HepG2 (cell line): ENCODE data around the gene MEF2B. TPM values are rescaled to one million over a fixed set of nuclear protein-coding genes. Genes with fewer than 3 reads are reported as not detected.

Source experiments
- ATAC-seq: fragments of 200-7000 bp; cut with Tn5 transposase; 3 replicates; pipeline ENCODE4 v1.9.1; 2020; ENCODE audit warnings: mild to moderate bottlenecking, moderate library complexity
- BruUV-seq: library from RNA; stranded (reverse); fragments of 400-500 nt; replicated peaks from 2 replicates; lab custom pipeline; 2021; lab: Mats Ljungman, UMichigan
- CTCF ChIA-PET: fragments of 300-600 bp; formaldehyde crosslinking; extraction: SDS; loops from one replicate; lab custom pipeline; 2021; ENCODE audit warnings: low total read pairs, inconsistent platforms, low intra/inter-chr PET ratio; lab: Yijun Ruan, JAX
- POLR2A ChIA-PET: fragments of 350-600 bp; sonication (Branson Sonifier 250); formaldehyde crosslinking; loops from one replicate; lab custom pipeline; 2020; ENCODE audit warnings: antibody characterized with exemption, inconsistent platforms; lab: Yijun Ruan, JAX
- DNase-seq: peaks from one replicate; pipeline ENCODE4 v3.0.0-alpha.2; 2015; ENCODE audit warnings: low spot score
- FAIRE-seq: peaks from 3 replicates; lab custom pipeline; 2011; peaks lifted over from hg19 to GRCh38; lab: Jason Lieb, UNC
- H2AFZ ChIP-seq: one replicate; pipeline ENCODE4 v1.6.1; 2011; ENCODE audit warnings: low read length, inconsistent platforms
- H3K27ac ChIP-seq: fragments of 300-600 bp; 3 replicates; pipeline ENCODE4 v1.8.0; 2011; ENCODE audit warnings: mixed run types, mild to moderate bottlenecking, mixed read lengths, low read length, inconsistent platforms; ENCODE audit not compliant: insufficient read depth; ENCODE audit errors: extremely low read length
- H3K27me3 ChIP-seq, 2 experiments: fragments of 200-600 bp in 1 of 2; 2 replicates in 1 of 2; 3 replicates in 1 of 2; pipeline versions ENCODE4 v1.6.0 to v1.8.0; 2011; ENCODE audit warnings: low read length in 2 of 2, mild to moderate bottlenecking in 2 of 2, moderate library complexity in 2 of 2, inconsistent platforms in 1 of 2; ENCODE audit not compliant: insufficient read depth in 2 of 2, control insufficient read depth in 1 of 2
- H3K36me3 ChIP-seq, 2 experiments: fragments of 200-600 bp in 1 of 2; replicated peaks in 1 of 2; 2 replicates in 1 of 2; 3 replicates in 1 of 2; pipeline versions ENCODE4 v1.5.1 to v1.8.0; 2011; ENCODE audit warnings: low read length in 2 of 2, inconsistent platforms in 1 of 2; ENCODE audit not compliant: insufficient read depth in 2 of 2, control insufficient read depth in 1 of 2
- H3K4me1 ChIP-seq: 2 replicates; pipeline ENCODE4 v1.5.1; 2012; ENCODE audit warnings: low read length, inconsistent platforms; ENCODE audit not compliant: insufficient read depth
- H3K4me2 ChIP-seq: 2 replicates; pipeline ENCODE4 v1.6.0; 2011; ENCODE audit warnings: low read depth, low read length, inconsistent platforms
- H3K4me3 ChIP-seq, 3 experiments: fragments of 200-600 bp in 1 of 3; sonication (generic), shearing (Covaris generic) in 1 of 3; replicated peaks in 1 of 3; 2 replicates each; pipeline ENCODE4 v1.5.1; 2011 to 2016; ENCODE audit warnings: low read length in 3 of 3, inconsistent platforms in 2 of 3, low read depth in 2 of 3, mild to moderate bottlenecking in 2 of 3, control low read depth in 1 of 3, mixed read lengths in 1 of 3; ENCODE audit not compliant: insufficient read depth in 1 of 3
- H3K79me2 ChIP-seq: one replicate; pipeline ENCODE4 v1.6.1; 2011; ENCODE audit warnings: low read length, inconsistent platforms; ENCODE audit not compliant: insufficient read depth
- H3K9ac ChIP-seq: 2 replicates; pipeline ENCODE4 v1.6.0; 2011; ENCODE audit warnings: mild to moderate bottlenecking, low read depth, low read length, inconsistent platforms; ENCODE audit not compliant: insufficient read depth
- H3K9me3 ChIP-seq: 2 replicates; pipeline ENCODE4 v1.5.1; 2012; ENCODE audit warnings: mild to moderate bottlenecking, low read length
- H4K20me1 ChIP-seq: 2 replicates; pipeline ENCODE4 v1.6.0; 2011; ENCODE audit warnings: inconsistent platforms, mild to moderate bottlenecking, low read length, moderate library complexity; ENCODE audit not compliant: insufficient read depth
- AGO2 ChIP-seq: fragments of 200-400 bp; formaldehyde crosslinking; optimal IDR thresholded peaks from 2 replicates; pipeline ENCODE3; 2017; ENCODE audit warnings: mild to moderate bottlenecking, low read depth, low read length, moderate library complexity
- CBX2 ChIP-seq, 2 experiments: fragments of 200-600 bp in 1 of 2; sonication (generic); formaldehyde crosslinking in 1 of 2; IDR thresholded peaks; 2 replicates each; pipeline versions ENCODE4 v1.7.0 to v1.8.1; 2018 to 2022; ENCODE audit warnings: low read depth in 2 of 2, low read length in 1 of 2, mild to moderate bottlenecking in 1 of 2, missing genetic modification reagents in 1 of 2
- HNRNPL ChIP-seq: fragments of 200-400 bp; formaldehyde crosslinking; IDR thresholded peaks from 2 replicates; pipeline ENCODE4 v1.6.1; 2017; ENCODE audit warnings: mild to moderate bottlenecking, low read depth, low read length
- HOXD1 ChIP-seq: sonication (generic); formaldehyde crosslinking; IDR thresholded peaks from 2 replicates; pipeline ENCODE4 v1.5.0; 2020; ENCODE audit warnings: missing genetic modification reagents
- RBM22 ChIP-seq: fragments of 200-400 bp; formaldehyde crosslinking; optimal IDR thresholded peaks from 2 replicates; pipeline ENCODE3; 2017; ENCODE audit warnings: mild to moderate bottlenecking, low read length, moderate library complexity
- SAP130 ChIP-seq: IDR thresholded peaks from 2 replicates; pipeline ENCODE4 v1.6.1; 2016; ENCODE audit warnings: low read depth
- SPEN ChIP-seq: sonication (generic); formaldehyde crosslinking; IDR thresholded peaks from 2 replicates; pipeline ENCODE4 v1.5.1; 2020; ENCODE audit warnings: low read depth, mild to moderate bottlenecking, missing genetic modification reagents
- TMF1 ChIP-seq: sonication (generic); formaldehyde crosslinking; IDR thresholded peaks from 2 replicates; pipeline ENCODE4 v1.8.1; 2022; ENCODE audit warnings: low read depth, missing genetic modification reagents
- ZBTB38 ChIP-seq: sonication (generic); formaldehyde crosslinking; IDR thresholded peaks from 2 replicates; pipeline ENCODE4 v1.5.1; 2020; ENCODE audit warnings: mild to moderate bottlenecking, missing genetic modification reagents
- ZFX ChIP-seq: sonication (generic); formaldehyde crosslinking; IDR thresholded peaks from 2 replicates; pipeline ENCODE4 v1.4.0; 2020; ENCODE audit warnings: mild to moderate bottlenecking, low read depth, missing genetic modification reagents, moderate library complexity
- ZMYM4 ChIP-seq: sonication (generic); formaldehyde crosslinking; IDR thresholded peaks from 2 replicates; pipeline ENCODE4 v1.8.1; 2023; ENCODE audit warnings: mild to moderate bottlenecking, missing genetic modification reagents
- ZNF12 ChIP-seq: sonication (generic); formaldehyde crosslinking; IDR thresholded peaks from 2 replicates; pipeline ENCODE4 v1.5.0; 2020; ENCODE audit warnings: missing genetic modification reagents
- ZNF263 ChIP-seq: sonication (generic); formaldehyde crosslinking; IDR thresholded peaks from 2 replicates; pipeline ENCODE4 v1.4.0; 2020; ENCODE audit warnings: missing genetic modification reagents
- ZNF337 ChIP-seq: sonication (generic); formaldehyde crosslinking; IDR thresholded peaks from 2 replicates; pipeline ENCODE4 v1.5.1; 2020; ENCODE audit warnings: missing genetic modification reagents, low read depth, mild to moderate bottlenecking, borderline replicate concordance
- ZNF670 ChIP-seq: sonication (generic); formaldehyde crosslinking; IDR thresholded peaks from 2 replicates; pipeline ENCODE4 v1.8.0; 2022; ENCODE audit warnings: mild to moderate bottlenecking, missing genetic modification reagents, borderline replicate concordance
- WGBS: methylation state at CpG from one replicate; pipeline ENCODE4 v1.1.6; 2017; ENCODE audit warnings: low lambda C conversion rate; 5-methylcytosine and 5-hydroxymethylcytosine counted together
- in situ Hi-C: cut with HindIII; loops from 2 replicates; pipeline ENCODE4 v1.10.0; 2017; ENCODE audit warnings: low pct_unique_long_range_greater_than_20kb; ENCODE audit not compliant: extremely low pct_ligation_motif_present
- intact Hi-C: fragments of 100-400 bp; cut with micrococcal nuclease; formaldehyde crosslinking; loops from one replicate; pipeline ENCODE4 v1.10.0; 2022; ENCODE audit not compliant: unreplicated experiment
- polyA plus RNA-seq, 8 experiments: library from polyadenylated mRNA; depleted of rRNA in 3 of 8; stranded (reverse) in 7 of 8; unstranded in 1 of 8; fragments of >200 nt; fragmentation: Illumina TruSeq in 4 of 8; extraction: Trizol in 4 of 8; gene quantifications; 2 replicates each; pipeline versions ENCODE4 v1.2.1 to v1.2.3, GENCODE V29; 2011 to 2016; ENCODE audit warnings: low read depth in 4 of 8, missing spikeins in 1 of 8, mixed read lengths in 1 of 8; ENCODE audit not compliant: insufficient read depth in 1 of 8
- total RNA-seq, 5 experiments: library from RNA; depleted of rRNA; stranded (reverse); fragments of >200 nt; fragmentation: Illumina TruSeq; extraction: Trizol; gene quantifications; 2 replicates each; pipeline ENCODE4 v1.2.3, GENCODE V29; 2016; ENCODE audit warnings: low read depth in 1 of 5
- TF ChIP-seq, protein P1 (sequence below): sonication (generic); formaldehyde crosslinking; IDR thresholded peaks from 2 replicates; pipeline ENCODE4 v1.5.0; 2020; ENCODE audit warnings: mild to moderate bottlenecking, missing genetic modification reagents, moderate library complexity
- TF ChIP-seq, protein P2 (sequence below): sonication (generic); formaldehyde crosslinking; IDR thresholded peaks from 2 replicates; pipeline ENCODE4 v1.5.0; 2020; ENCODE audit warnings: mild to moderate bottlenecking, missing genetic modification reagents, borderline replicate concordance

MEF2B gene
- total and polyA plus RNA-seq, 2 of the 13 experiments (the other 11 are each of a cell fraction or from before 2014, with no cell fraction given), result 1.2 to 1.7 TPM

DNA sequence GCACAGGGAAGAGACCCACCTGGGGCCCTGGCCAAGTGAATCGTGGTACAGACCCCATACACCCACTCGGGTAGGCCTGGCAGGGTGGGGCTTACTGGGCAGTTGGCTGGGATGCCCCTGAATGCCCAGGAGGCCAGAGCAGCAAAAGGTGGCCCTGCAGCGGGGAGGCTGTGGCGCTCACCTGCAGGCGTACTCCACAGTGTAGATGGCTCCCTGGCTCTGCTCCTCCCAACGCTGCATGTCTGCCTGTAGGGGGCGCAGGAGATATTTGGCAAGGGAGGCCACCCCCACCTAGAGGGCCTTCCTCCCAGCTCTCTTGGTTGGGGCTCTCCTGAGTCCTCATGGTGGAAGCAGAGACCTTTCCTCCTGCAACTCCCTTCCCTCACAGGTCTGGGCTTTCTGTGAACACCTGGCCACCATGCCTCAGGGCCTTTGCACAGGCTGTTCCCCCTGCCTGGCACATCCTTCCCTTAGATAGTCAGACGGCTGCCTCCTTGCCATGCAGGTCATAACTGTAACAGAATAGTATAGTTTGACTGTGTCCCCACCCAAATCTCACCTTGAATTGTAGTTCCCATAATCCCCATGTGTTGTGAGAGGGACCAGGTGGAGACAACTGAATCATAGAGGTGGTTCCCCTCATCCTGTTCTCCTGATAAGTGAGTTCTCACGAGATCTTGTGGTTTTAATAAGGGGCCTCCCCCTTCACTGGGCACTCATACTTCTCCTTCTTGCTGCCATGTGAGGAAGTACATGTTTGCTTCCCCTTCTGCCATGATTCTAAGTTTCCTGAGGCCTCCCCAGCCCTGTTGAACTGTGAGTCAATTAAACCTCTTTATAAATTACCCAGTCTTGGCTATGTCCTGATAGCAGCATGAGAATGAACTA, 16.0 kb upstream of the MEF2B start:
- H3K4me3 ChIP-seq, result no peak overlapping the region
- H3K4me1 ChIP-seq, result peaks cover 14% of the 10 kb centered on the region
- intact Hi-C loops (loop anchor here (1.0 kb wide), 1 partner anchor 39 kb away; no protein-coding TSS in a partner anchor), in situ Hi-C loops (no loop called here)
- no peak overlapping the region for H3K4me2 ChIP-seq
- whole genome bisulfite sequencing, result 67% methylated on average over 3 of the region's 9 CpGs
- ChIA-PET POLR2A (interaction anchor here (1.2 kb wide), 1 partner anchor 17 kb away, joined by 3 read pairs; the partner anchor contains the start of gene NR2C2AP), CTCF (interaction anchor here (1.4 to 2.9 kb wide), 2 partner anchors 39 to 156 kb away, joined by 3 to 16 read pairs; no protein-coding TSS in a partner anchor)
- no peak overlapping the region for H3K27ac ChIP-seq
- ATAC-seq (peak; percentile 98), FAIRE-seq (no peak), DNase-seq (peak; percentile 68)
- no peaks in the 10 kb centered on the region for H3K27me3 ChIP-seq
- peaks cover 5% of the 10 kb centered on the region for H3K79me2 ChIP-seq
- no peaks in the 10 kb centered on the region for H4K20me1 ChIP-seq
- H3K36me3 ChIP-seq, result peaks cover 1 to 10% of the 10 kb centered on the region in 2 experiments; a peak in 3 of 5 replicates
- no peak overlapping the region for H3K9ac ChIP-seq
- BruUV-seq, result no TSS peak
- no peak overlapping the region for H2AFZ ChIP-seq
- no peaks in the 10 kb centered on the region for H3K9me3 ChIP-seq
- peak; percentile 41 for TF ChIP-seq RBM22
- 0 out of 2 replicates have a peak, but pooled peaks have one; percentile 23 for TF ChIP-seq SPEN (CRISPR knock-in tag)
- peak; percentile 74 for TF ChIP-seq AGO2
- TF ChIP-seq, protein P1, sequence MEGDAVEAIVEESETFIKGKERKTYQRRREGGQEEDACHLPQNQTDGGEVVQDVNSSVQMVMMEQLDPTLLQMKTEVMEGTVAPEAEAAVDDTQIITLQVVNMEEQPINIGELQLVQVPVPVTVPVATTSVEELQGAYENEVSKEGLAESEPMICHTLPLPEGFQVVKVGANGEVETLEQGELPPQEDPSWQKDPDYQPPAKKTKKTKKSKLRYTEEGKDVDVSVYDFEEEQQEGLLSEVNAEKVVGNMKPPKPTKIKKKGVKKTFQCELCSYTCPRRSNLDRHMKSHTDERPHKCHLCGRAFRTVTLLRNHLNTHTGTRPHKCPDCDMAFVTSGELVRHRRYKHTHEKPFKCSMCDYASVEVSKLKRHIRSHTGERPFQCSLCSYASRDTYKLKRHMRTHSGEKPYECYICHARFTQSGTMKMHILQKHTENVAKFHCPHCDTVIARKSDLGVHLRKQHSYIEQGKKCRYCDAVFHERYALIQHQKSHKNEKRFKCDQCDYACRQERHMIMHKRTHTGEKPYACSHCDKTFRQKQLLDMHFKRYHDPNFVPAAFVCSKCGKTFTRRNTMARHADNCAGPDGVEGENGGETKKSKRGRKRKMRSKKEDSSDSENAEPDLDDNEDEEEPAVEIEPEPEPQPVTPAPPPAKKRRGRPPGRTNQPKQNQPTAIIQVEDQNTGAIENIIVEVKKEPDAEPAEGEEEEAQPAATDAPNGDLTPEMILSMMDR (CRISPR knock-in tag), result peak; percentile 93
- TF ChIP-seq HNRNPL, result 0 out of 2 replicates have a peak, but pooled peaks have one; percentile 57
- peak; percentile 43; the same call in 1 of the 2 replicates for TF ChIP-seq ZFX (CRISPR knock-in tag)
- peak; percentile 29; the same call in 1 of the 2 replicates for TF ChIP-seq SAP130 (CRISPR knock-in tag)
- TF ChIP-seq HOXD1 (CRISPR knock-in tag), result no peak
- no peak for TF ChIP-seq TMF1 (CRISPR knock-in tag)
- peak; percentile 73 for TF ChIP-seq ZBTB38 (CRISPR knock-in tag)
- TF ChIP-seq ZMYM4, result 0 out of 2 replicates have a peak, but pooled peaks have one; percentile 43
- TF ChIP-seq ZNF12, result no peak
- TF ChIP-seq, protein P2, sequence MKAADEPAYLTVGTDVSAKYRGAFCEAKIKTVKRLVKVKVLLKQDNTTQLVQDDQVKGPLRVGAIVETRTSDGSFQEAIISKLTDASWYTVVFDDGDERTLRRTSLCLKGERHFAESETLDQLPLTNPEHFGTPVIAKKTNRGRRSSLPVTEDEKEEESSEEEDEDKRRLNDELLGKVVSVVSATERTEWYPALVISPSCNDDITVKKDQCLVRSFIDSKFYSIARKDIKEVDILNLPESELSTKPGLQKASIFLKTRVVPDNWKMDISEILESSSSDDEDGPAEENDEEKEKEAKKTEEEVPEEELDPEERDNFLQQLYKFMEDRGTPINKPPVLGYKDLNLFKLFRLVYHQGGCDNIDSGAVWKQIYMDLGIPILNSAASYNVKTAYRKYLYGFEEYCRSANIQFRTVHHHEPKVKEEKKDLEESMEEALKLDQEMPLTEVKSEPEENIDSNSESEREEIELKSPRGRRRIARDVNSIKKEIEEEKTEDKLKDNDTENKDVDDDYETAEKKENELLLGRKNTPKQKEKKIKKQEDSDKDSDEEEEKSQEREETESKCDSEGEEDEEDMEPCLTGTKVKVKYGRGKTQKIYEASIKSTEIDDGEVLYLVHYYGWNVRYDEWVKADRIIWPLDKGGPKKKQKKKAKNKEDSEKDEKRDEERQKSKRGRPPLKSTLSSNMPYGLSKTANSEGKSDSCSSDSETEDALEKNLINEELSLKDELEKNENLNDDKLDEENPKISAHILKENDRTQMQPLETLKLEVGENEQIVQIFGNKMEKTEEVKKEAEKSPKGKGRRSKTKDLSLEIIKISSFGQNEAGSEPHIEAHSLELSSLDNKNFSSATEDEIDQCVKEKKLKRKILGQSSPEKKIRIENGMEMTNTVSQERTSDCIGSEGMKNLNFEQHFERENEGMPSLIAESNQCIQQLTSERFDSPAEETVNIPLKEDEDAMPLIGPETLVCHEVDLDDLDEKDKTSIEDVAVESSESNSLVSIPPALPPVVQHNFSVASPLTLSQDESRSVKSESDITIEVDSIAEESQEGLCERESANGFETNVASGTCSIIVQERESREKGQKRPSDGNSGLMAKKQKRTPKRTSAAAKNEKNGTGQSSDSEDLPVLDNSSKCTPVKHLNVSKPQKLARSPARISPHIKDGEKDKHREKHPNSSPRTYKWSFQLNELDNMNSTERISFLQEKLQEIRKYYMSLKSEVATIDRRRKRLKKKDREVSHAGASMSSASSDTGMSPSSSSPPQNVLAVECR (CRISPR knock-in tag), result peak; percentile 45; the same call in 1 of the 2 replicates
- TF ChIP-seq ZNF263 (CRISPR knock-in tag), result peak; percentile 72
- no peak for TF ChIP-seq CBX2 (IDR thresholded peaks at IDR 0.05; ENCODE audit: low read depth, low read length)
- TF ChIP-seq CBX2 (CRISPR knock-in tag; IDR thresholded peaks at IDR 0.05; ENCODE audit: low read depth), result no peak
- TF ChIP-seq ZNF337, result no peak
- no peak for TF ChIP-seq ZNF670 (CRISPR knock-in tag)
